HG02973 (cell line): ENCODE data around the gene ODC1.
"Not testable (repeated sequence)": the region's sequence is repeated elsewhere in the genome, so short reads cannot be mapped to it uniquely, and the experiment has no call there.

Source experiments
- ATAC-seq: cut with Tn5 transposase; IDR thresholded peaks from one replicate; pipeline ENCODE4 v1.9.1; 2021; ENCODE audit warnings: moderate library complexity; ENCODE audit not compliant: unreplicated experiment

The ODC1 gene

GRCh38 chr2:10478916-10479315 is 30.8 kb upstream of the ODC1 start:
- ATAC-seq, result no peak

- no peak for ATAC-seq
Measured at GRCh38 chr2:10478298-10478625, 30.1 kb upstream of the ODC1 start.

- no peak for ATAC-seq
Measured at GRCh38 chr2:10477443-10478297, 29.5 kb upstream of the ODC1 start.

DNA sequence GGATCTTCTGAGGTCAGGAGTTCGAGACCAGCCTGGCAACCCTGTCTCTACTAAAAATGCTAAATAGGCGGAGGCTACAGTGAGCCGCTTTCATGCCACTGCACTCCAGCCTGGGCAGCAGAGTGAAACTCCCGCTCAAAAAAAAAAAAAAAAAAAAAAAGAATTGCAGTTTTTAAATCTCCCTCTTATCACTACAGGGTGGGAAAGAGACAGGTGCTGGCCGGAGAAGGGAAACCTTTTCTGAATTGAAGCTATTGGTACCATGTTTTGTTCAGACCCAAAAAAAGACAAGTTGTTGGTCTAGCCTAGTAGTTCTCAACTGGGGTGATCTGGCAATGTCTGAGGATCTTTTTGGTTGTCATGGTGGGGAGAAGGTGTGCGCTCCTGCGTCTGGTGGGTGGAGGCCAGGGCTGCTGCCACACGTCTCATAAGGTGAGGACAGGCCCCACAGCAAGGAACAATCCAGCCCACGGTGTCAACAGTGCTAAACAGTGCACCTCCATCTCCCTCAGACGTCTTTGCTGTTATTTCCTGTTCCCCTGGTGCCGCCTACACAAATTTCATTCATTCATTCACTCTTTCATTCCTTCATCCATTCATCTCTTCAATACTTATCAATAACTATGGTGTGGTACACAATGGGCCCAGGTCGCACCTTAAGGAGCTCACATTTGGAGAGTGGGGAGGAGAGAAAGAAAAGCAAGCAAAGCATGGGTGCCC is 28.8 kb upstream of the ODC1 start:
- no peak for ATAC-seq

DNA sequence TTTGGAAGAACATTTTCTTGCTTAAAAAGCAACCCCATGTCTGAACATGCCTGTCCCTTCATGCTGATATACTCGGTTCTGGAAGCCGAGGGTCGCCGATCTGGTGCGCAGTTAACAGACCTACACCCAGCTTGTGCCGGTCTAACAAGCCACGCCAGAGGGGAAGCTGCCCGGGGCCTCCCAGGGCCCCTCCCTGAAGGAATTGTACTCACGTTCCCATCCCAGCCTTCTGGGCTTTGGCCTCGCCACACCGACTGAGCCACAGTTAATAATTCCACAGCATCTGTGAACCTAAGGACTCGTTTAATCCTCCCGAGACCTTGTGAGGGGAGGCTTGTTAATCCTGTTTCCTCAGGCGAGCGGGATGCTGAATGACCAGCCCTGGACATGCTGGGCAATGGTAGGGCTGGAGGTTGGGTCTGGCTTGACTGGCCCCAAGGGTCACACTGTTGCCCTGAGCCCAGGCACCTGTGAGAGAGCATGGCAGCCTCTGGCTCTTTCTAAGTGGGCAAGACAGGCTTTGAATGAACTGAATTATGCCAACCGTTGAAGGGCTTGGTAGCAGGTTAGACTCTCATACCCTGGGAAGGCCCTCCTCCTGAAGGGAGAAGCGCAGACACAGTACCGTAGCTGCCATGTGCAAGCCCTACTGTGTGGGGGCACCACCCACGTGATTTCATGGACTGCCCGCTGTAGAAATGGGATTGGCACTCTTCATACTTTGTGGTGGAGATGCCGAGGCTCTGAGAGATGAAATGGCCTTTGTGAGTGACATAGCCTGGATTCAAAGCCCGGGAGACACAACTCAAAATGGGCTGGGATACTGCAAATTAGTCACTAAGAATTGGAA is 27.9 kb upstream of the ODC1 start:
- ATAC-seq, result no peak

DNA sequence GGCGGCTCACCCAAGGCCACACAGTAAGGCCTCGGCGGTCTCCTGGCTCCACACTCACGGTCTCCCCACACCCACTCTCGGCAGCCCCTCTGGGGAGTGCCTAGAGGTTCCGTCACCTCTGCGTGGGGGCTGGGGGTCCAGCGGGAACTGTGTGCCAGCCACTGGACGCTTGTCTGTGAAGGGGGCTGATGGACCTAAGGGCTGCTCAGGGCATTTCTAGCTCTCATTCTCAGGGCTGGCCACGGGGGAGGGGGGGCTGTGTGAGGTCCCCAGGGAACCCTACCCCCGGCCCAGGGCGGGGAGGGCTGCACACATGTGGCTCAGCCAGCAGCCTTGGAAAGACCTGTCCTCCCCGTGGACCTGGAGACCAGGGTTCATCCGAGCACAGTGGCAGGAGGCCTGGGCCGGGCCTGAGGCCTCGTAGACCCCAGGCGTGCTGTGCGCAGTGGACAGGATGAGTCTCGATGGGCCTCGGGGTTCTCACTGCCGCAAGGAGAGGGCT is 27.1 kb upstream of the ODC1 start:
- ATAC-seq, result no peak

DNA sequence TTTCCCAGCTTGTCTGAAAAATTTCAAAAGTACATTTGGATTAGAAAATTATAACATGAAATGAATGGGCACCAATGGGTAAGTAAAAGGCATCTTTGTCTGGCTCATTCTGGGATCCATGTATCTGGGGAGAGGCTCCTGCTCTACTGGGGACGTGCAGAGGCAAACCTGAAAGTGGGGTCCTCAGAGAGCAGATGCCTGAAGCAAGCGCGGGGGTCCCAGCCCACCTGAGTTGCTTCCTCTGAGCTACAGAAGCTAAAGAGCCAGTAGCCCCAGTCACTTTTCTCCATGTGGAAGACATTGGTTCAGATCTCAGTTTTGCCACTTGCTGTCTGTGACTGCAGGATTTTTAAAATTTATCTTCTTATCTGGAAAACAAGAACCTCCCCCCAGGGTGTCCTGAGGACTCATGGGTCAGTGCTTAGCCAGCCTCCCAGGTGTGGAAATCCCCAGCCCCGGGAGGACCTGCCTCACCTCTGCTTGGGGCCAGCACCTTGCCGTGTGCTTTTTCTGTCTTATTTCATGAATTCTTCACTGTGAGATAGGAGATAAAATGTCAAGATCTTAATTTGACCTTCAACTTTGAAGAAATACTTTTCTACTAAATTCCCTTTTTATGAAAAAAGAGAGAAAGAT is 25.1 kb upstream of the ODC1 start:
- ATAC-seq, result no peak

GRCh38 chr2:10471955-10472354 is 23.8 kb upstream of the ODC1 start:
- no peak for ATAC-seq

GRCh38 chr2:10471046-10471571 is 23.0 kb upstream of the ODC1 start:
- no peak for ATAC-seq

DNA sequence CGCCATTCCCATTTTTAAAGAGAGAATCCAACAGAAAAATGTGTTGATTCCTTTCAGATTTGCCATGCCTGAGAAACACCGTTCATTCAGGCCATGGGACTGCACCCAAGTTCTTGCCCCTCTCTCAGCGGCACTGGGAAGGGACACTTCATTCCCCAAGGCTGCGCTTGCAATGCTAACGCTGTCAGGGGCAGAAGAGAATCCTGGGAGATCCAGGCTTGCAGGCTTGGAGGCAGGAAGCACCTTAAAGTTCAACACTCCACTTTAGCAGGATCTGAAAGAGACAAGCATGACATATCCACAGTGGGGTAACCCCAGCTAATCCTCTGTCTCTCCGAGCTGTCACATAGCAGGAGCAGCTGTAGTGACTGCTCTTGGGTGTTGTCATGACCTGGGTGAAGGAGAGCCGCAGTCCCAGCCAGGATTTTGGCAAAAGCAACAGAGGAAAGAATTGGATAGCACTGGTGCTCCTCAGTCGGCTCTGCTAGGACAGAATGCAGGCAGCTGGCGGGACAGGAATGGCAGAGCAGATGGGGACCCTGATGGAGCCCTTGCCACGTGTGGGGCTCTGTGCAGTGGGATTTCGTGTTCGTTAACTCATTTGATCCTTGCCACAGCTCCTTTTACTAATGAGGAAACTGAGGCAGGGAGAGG is 22.0 kb upstream of the ODC1 start:
- ATAC-seq, result no peak

- no peak for ATAC-seq
Measured at GRCh38 chr2:10469301-10469700, 21.2 kb upstream of the ODC1 start.

DNA sequence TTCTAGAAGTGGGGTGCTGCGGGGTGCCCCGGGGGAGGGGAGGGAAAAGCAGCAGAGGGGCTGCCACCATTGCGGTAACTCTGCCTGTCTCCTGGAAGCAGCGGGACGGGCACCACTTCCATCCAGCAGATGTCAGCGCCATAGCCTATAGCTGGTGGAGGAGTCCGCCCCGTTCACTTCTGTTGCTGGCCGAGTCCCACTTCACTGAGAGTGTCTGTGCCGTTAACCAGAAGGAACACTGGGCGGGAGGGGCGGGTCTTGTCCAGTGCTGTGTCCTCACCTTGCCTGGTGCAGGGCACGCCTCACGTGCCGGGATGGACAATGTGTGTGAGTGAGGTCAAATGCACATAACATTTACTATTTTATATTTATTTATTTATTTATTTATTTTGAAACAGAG is 19.3 kb upstream of the ODC1 start:
- ATAC-seq, result no peak

DNA sequence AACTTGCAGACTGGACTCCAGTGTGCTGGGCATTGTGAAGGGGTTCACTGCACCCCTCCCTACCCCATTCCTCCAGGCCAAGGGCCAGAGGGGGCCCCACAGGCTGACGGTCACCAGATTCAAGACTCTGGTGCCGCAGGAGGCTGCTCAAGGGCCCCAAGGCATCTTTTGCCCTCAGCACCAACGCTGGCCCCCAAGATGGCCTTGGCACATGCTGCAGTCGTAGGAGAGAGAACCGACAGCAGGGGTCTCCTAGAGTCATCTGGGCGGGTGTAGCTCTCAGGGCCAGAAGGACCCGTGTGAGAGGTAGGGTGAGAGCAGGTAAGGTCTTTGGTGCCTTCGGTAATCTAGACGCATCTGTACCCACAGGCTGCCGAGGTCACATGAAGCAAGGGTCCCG is 18.7 kb upstream of the ODC1 start:
- no peak for ATAC-seq

- ATAC-seq, result no peak
Measured at GRCh38 chr2:10465910-10466309, 17.8 kb upstream of the ODC1 start.

DNA sequence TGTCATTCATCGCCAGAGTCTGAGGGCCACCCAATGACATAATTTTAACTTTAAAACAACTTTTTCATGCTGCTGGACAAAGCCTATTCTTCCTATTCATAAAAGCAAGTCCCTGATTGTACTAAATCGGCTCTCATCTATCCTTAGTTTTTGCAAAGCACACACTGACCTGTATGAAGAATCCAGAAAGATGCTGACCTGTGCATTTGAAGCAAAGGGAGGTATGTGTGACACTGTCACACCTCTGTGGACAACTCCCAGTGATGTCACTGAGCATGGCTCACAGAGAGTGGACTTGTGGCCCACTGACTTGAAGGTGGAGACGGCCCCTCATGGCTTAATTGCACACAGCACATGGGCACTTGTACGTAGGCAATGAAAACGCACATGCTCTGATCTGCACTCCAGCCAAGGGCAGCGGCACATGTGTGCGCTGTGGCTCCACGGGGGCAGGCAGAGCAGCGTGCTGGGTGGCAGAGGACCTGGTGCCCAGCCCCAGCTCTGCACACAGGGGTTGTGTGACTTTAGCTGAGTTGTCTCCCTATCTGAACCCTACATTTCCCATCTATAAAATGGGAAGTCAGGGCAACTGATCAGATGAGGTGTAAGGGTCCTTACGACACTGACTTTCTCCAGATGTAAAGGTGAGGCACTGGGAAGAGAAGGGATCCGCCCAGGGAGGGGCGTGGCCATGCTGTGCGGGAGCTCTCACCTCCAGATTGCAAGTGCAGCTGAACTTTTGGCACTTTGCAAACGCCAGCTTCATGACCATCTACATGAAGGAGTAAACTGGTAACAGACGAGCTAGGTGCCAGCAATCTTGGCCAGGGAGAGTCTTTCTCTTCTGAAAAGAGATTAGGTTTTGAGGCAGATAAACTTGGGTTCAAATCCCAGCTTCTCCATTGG is 14.3 kb upstream of the ODC1 start:
- no peak for ATAC-seq

GRCh38 chr2:10460366-10460796 is 12.3 kb upstream of the ODC1 start:
- no peak for ATAC-seq

DNA sequence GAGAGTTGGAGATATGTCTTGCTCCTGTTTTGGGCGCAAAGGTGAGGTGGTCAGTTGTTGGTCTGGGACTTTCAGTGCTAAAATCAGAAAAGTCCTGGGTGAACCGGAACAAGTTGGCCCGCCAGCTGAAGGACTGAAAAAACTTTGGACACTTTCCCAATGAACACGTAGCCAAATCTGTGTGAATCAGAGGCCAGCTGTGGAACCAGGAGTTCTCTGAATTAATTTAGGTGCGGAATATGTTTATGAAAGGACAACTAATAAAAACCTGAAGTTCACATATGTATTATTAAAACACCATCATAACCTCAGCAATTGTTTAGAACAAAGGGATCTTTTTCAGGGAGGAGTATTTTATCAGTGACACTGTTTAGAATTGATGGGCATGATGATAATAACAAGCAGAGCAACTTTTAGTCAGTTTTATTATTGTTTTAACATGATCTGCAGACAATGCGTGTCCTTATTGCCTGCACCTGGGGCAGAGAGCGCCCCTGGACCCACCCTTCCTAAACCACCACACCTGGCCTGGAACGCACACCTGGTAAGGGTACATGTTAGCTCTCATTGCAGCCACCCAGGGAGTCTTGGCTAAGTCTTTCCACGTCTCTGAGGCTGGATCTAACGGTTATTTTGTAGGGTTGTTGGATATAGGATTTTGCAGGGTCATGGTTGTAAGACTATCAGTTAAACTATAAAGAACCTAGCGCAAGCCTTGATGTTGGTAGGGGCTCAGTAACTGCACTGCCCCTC is 9.9 kb upstream of the ODC1 start:
- ATAC-seq, result no peak

DNA sequence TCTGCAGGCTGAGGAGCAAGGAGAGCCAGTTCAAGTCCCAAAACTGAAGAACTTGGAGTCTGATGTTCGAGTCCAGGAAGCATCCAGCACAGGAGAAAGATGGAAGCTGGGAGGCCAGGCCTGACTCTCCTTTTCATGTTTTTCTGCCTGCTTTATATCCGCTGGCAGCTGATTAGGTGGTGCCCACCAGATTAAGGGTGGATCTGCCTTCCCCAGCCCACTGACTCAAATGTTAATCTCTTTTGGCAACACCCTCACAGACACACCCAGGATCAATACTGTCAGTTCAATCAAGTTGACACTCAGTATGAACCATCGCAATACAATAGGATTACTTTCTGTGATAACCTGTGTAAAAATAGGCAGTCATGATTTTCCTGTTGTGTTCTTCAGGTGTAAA is 9.1 kb upstream of the ODC1 start:
- ATAC-seq, result not testable (repeated sequence)
